Heart left ventricle (tissue), 13 donors: ENCODE results near the gene NKX2-1.

Experiments used
- CTCF ChIP-seq, 12 donors: fragments of 200-600 bp; sonication (generic) in 4 of 12; IDR thresholded peaks; one replicate each; pipeline versions ENCODE4 v1.5.0 to v1.8.0; 2018 to 2022; ENCODE audit warnings: antibody characterized with exemption in 12 of 12, mild to moderate bottlenecking in 5 of 12
- POLR2A ChIP-seq, 2 donors: fragments of 450-650 bp; IDR thresholded peaks; one replicate each; pipeline ENCODE4 v1.6.1; 2017; ENCODE audit warnings: antibody characterized with exemption in 2 of 2, mild to moderate bottlenecking in 2 of 2, moderate library complexity in 2 of 2
- donor health status: ischemic (EF 13 %, LVEDD 7.1; RV severe dilation, severe dysfunction).
- donor health status: DM: no; HTN: yes; CAD: no.
- donor health status: DM: no; HTN: no; CAD: no.
- donor health status: ischemic (EF 25% LVEDD 6.9; RV normal size, moderate dysfunction).
- donor health status: ischemic (EF 25% LVEDD 5.7; RV mildly dilated, moderate dysfunction).
- donor health status: ischemic (EF 35%, LVEDD 5.7; RV mildly dilated, moderate dysfunction).
- donor health status: nonischemic (EF 11% LVEDD 7.7; RV severe dilation, severe dysfunction).
- donor health status: DM: yes; HTN: yes; CAD: no.
- donor health status: PGD.
- donor health status: ischemic (EF 29% LVEDD 5.4; RV normal size, mild dysfunction).
- donor health status: nonischemic (EF 23%, LVEDD 6.1; RV moderate dilation, normal function).

GRCh38 chr14:36556811-36557433, 36.9 kb upstream of the NKX2-1 start:
- TF ChIP-seq POLR2A (IDR thresholded peaks at IDR 0.05): no peak
- peak; percentile 57 to 78 (median 67) for TF ChIP-seq CTCF (IDR thresholded peaks at IDR 0.05)
